Astrocyte of the spinal cord (primary cell): Measurements from ENCODE around the gene NOTUM.

ENCODE experiments used
- DNase-seq: peaks from one replicate; pipeline ENCODE4 v3.0.0; 2011; ENCODE audit warnings: low read depth, low spot score
- H3K4me3 ChIP-seq: 2 replicates; pipeline ENCODE4 v1.5.1; 2011; ENCODE audit warnings: low read depth, mild to moderate bottlenecking, low read length, moderate library complexity
- CTCF ChIP-seq: IDR thresholded peaks from 2 replicates; pipeline ENCODE4 v1.5.1; 2012; ENCODE audit warnings: low read depth, mild to moderate bottlenecking, low read length, inconsistent platforms
- in situ Hi-C: cut with HindIII; loops from 2 replicates; pipeline ENCODE4 v1.10.0; 2017; ENCODE audit warnings: low sequenced_read_pairs

NOTUM gene

GRCh38 chr17:81914103-81914850, 46.7 kb downstream of the NOTUM start:
- no peak overlapping the region for H3K4me3 ChIP-seq
- DNase-seq: no peak
- TF ChIP-seq CTCF: no peak
- in situ Hi-C loops: no loop called here

- no peak for TF ChIP-seq CTCF
- no peak for DNase-seq
- no peak overlapping the region for H3K4me3 ChIP-seq
- in situ Hi-C loops: no loop called here
Observed at GRCh38 chr17:81913394-81914102, 47.4 kb downstream of the NOTUM start.

- TF ChIP-seq CTCF: no peak
- H3K4me3 ChIP-seq: no peak overlapping the region
- DNase-seq: no peak
- in situ Hi-C loops: no loop called here
Observed at GRCh38 chr17:81912441-81913309, 48.3 kb downstream of the NOTUM start.

GRCh38 chr17:81911969-81912368, 49.0 kb downstream of the NOTUM start:
- DNase-seq: no peak
- H3K4me3 ChIP-seq: no peak overlapping the region
- in situ Hi-C loops: no loop called here

GRCh38 chr17:81911277-81911961, 49.6 kb downstream of the NOTUM start, which contains the start of gene PCYT2:
PCYT2 (minus strand) TSS chr17:81911399; CDS start chr17:81911355, 44 bp downstream.
- H3K4me3 ChIP-seq: peak within 1 kb of the TSS; percentile 65

More at GRCh38 chr17:81911969-81912368, 49.0 kb downstream of the NOTUM start:
- TF ChIP-seq CTCF: no peak

More at GRCh38 chr17:81911277-81911961, 49.6 kb downstream of the NOTUM start, which contains the start of gene PCYT2:
- in situ Hi-C loops: no loop called here
- peak; percentile 82 for DNase-seq
- TF ChIP-seq CTCF: no peak
